Stimulated activated CD8-positive, alpha-beta memory T cell treated with anti-CD3 and anti-CD28 coated beads, Interleukin-15, amount 100 ng/mL, for 1 hour (primary cell): ENCODE data around the gene NCBP2.
A peak's percentile ranks its signal among the peaks of the same experiment; 100 is the strongest.

ENCODE experiments used
- DNase-seq: peaks from one replicate; pipeline ENCODE4 v3.0.0-alpha.2; 2020; ENCODE audit warnings: low read depth

Gene NCBP2

DNA sequence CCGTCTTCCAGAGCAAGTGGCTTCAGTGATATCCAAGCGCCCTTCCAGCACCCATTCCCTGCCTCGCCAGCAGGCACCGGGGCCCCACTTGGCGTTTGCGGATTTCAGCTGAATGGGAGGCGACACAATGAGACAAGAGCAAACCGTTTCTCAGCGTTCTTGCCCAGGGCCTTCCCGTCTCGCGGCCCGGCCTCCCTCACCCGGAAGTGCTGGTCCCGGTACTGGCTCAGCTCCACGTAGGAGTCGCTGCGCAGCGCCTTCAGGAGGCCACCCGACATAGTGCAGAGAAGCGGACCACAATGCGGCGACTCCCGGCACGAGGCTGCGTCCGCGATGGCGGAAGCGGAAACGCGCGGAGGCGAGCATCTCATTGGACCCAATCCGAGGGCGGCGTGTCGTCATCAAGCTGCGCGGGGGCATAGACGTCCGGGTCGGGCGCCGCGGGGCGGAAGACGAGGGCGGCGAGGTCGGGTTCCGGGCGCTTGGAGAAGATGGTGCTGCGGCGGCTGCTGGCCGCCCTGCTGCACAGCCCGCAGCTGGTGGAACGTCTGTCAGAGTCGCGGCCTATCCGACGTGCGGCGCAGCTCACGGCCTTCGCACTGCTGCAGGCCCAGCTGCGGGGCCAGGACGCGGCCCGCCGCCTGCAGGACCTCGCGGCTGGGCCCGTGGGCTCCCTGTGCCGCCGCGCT lies at the start of gene NCBP2:
NCBP2 (minus strand) TSS at position 303 of the 689 bp plus-strand sequence; CDS start at position 278, 25 bp downstream.
- peak; percentile 100 for DNase-seq

DNA sequence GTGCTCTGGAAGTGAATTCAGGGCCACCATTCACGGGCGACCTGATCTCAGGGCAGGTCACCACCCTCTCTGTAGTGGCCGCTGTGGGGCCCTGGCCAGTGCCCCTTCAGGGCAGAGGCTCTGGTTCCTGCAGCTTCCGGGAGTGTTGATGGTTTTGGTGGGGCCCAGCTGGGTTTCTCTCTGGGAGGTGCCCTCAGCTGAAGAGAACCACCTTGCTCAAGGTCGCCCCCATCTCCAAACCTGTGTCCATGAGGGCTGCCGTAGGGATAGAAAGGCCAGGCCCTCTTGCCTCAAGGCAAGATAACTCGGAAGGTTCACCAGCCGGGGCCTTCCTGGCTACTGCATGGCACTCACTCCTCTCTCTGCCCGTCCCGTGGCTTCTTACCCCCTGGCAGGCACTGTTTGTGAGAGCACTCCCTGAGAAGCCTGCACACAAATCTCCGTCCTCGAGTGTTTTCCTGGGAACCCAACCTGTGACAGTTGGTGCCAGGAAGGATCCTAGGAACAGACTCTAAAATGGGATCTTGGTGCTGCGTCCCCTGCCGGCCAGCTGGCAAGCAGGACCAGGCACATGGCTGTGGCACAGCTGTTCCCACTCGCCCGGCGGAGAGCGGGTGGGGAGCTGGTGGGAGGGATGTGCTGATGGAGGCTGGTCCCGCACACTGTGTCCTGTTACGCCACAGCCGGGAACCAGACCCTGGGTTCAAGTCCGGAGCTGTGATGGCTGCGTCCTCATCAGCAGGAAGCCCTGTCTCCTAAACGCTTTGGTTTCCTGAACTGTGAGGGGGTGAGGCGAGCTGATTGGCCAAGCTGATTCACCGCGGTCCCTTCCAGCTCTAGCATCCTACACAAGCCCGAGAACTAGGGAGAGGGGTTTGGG lies 49.5 kb upstream of the NCBP2 start:
- no peak for DNase-seq

DNA sequence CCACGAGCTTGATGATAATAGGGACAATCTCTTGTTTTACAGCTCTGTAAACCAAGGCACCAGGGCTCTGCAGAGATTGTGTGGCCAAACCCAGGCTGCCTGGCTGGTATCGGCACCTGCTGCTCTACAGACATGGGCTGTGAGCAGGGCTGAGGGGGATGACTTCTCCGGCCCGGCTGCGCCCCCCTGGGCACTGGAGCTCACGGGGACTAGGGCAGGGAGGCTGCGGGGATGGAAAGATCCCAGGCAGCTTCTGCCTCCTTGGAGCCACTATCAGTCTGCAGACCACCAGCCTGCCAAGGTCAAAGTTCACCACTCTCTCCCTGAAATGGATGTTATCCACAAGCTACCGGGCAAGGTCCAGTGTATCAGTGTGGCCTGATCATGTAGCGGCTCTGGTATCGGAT lies 48.3 kb upstream of the NCBP2 start:
- no peak for DNase-seq

DNA sequence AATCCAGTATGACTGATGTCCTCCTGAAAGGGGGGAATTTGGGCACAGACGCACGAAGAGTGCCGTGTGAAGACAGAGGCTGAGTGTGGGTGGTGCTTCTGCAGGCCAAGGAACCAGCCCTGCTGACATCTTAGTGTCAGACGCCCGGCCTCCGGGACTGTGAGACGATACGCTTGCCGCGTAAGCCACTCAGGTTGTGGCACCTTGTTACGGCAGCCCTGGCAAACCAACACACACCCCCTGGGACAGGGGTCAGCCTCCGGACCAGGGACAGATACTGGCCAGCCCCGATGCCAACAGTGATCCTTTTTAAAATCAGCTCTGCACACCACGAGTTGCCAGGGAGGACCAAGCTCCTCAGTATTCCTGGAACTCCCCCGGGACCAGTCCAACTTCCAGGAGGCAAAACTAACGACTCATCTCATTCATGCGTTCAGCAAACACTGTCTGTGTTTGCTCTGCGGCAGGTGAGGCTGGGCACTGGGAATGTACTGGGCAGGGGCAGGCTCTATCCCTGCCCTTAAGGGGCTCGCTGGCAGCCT lies 47.5 kb upstream of the NCBP2 start:
- DNase-seq, result no peak

DNA sequence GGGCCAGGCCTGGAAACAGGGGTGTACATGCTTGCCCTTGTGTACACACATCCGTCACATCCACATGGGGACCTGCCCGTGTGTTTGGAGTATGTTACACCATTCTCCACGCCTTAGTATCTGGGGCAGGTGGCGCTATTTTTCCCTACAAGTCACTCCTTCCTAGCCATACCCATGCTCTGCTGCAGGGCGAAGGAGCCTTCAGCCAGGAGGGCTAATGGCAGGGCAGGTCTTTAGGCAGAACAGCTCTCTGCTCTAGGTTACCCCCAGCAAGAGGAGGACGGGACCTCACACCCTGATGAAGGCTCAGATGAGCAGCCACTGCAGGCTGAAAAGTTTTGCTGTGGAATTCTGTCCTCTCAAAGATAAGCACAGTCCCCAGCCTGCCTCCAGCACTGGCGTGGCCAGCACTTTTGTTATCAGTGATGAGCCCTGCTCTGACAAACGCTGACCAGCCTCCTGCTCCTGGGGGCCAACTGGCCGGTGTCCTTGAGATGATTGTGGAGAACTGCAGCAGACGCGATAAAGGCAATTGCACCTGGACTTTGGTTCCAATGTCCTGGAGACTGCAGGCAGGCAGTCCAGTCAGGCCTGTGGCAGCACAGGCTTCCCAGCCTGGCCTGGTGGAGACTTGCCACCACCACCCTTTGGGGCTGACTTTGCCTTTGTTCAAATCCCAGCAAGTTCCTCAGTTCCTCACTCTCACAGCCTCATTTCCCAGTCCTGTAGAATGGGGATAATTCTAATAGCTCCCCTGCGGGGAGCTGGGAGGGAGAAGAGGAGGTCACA lies 46.1 kb upstream of the NCBP2 start:
- DNase-seq, result no peak

DNA sequence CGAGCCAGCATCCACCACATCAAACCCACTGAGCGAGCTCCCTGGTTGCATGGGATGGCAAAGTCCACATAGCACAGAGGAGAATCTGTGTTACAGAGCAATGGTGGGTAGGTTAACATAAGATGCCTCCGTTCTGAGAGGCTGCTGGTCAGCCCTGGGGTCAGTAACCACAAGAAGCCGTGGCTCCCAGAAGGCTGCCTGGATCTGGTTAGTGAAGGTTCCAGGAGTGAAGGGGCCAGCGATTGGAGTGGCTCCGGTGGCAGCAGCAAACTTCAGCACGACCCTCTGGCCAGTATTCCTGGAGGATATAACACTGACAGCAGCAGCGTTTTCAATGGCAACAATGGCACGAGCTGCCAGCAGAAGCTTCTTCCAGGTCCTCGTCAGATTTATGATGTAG lies 44.7 kb upstream of the NCBP2 start:
- DNase-seq, result no peak

DNA sequence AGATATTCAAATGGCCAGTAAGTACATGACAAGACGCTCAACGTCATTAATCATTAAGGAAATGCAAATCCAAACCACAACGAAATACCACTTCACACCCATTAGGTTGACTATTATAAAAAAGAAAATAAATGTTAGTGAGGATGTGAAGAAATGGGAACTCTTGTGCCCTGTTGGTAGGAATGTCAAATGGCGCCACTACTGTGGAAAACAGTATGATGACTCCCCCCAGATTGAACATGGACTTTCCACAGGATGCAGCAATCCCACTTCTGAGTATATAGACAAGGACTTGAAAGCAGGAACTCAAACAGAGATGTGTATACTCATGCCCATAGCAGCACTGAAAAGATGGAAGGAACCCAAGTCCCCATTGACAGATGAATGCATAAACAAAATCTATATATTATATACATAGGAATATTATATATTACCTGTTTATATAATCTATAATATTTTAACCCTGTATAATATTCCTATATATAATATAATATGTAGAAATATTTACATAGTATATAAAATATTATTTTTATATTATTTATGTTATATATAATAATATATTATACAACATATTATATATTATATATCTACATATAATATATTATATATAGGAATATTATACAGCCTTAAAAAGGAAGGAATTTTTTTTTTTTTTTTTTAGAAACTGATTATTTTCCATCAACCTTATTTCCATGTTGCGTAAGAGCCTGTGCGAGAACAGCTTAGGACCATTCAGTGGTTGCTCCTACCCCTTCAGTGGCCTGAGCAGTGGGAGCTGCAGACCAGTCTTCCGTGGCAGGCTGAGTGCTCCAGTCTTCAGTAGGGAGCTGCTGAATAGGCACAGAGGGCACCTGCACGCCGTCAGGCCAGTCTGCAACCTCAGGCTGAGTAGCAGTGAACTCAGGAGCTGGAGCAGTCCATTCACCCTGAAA lies 43.9 kb upstream of the NCBP2 start:
- DNase-seq, result no peak

DNA sequence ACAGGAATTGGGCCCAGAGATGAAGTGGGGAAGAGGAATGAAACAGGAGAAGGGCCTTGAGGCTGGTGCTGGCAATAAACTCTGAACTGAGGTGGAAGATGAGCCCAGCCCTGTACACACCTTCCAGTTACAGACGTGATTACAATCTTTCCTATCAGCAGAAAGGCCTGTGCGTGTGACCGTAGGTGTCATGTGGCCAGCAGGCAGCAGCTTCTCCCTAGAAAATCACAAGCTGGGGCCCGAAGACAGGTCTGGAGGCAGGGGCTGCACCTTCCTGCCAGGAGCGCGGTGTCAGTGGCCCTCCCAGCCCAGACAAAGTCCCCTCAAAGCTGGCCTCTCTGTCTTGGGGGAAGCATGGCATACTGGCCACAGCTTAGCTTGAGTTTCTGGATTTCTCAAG lies 43.0 kb upstream of the NCBP2 start:
- DNase-seq, result no peak

DNA sequence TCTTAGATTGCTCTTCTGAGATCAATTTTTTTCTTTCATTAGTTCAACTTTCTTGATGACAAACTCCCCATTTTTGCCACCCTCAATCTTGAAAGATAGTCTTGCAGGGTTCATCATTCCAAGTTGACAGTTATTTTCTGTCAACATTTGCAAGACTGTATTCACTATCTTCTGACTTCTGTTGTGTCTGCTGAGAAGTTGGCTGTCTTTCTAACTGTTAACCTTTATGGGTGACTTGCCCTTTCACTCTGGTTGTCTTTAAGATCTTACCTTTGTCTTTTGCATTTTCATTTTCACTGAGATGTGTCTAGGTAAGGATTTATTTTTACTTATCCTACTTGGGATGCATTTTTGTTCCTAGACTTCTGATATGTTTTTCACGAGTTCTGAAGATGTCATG lies 40.9 kb upstream of the NCBP2 start:
- DNase-seq, result no peak

DNA sequence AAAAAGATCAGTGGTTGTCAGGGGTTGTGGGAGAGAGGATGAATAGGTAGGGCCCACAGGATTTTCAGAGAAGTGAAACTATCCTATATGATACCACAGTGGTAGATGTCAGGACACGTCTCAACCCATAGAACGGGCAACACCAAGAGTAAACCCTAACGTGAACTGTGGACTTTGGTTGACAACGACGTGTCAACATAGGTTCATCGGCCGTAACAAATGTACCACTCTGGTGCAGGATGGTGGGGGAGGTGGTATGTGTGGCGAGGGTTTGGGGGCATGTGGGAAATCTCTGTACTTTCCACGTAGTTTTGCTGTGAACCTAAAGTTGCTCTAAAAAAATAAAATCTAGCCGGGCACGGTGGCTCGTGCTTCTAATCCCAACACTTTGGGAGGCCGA lies 39.3 kb upstream of the NCBP2 start:
- DNase-seq, result no peak

DNA sequence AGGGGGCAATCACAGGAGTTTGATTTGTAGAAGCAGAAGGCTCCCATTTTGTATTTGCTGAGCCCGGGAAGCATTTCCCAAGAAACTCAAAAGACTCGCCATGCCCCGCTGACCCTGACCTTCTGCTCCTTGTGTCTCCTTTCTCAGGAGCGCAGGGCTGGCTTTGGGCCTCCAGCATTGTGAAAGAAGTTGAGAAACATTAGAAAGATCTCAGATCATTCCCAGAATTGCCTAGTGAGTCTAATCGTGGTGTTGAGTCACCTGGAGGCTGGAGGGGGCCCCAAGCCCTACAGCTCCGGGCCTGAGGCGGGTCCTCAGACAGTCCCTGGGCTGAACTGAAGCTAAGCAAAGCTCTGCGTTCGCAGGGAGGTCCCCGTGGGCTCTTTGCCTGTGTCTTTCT lies 37.2 kb upstream of the NCBP2 start:
- DNase-seq, result no peak

DNA sequence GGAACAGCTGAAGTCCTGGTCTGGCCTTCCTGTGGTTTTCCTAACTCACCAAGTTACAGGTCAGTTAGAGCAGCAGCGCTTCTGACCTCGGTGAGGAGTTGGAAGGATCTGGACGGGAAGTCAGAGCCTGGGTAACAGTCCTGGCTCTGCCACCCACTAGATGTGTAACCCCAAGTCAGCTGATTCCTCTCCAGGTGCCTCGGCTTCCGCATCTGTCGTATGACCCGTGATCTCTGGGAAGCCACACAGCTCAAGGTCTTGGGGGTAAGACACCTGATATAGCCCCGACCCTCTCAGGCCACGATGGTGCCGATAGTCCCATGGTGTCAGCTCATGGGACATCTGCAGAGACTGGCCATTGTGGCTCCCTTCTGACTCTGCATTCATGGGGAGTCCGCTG lies 34.6 kb upstream of the NCBP2 start:
- no peak for DNase-seq

DNA sequence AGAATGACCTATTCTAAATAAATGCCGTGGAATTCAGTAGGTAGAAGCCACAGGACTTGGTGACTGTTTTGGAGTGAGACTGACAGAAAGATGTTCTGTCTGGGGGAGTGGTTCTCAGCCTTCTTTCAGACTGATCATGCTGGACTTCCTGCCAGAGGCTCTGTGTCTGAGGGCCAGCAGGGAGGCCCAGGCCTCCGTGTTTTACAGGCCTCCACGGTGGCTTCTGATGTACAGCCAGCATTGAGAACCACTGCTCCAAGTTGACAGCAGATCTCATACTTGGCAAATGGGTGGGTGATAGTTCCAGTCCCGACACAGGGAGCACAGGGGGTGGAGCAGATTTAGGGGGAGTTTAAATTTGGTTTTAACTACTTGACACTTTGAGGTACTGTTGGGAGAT lies 33.0 kb upstream of the NCBP2 start:
- DNase-seq, result no peak

DNA sequence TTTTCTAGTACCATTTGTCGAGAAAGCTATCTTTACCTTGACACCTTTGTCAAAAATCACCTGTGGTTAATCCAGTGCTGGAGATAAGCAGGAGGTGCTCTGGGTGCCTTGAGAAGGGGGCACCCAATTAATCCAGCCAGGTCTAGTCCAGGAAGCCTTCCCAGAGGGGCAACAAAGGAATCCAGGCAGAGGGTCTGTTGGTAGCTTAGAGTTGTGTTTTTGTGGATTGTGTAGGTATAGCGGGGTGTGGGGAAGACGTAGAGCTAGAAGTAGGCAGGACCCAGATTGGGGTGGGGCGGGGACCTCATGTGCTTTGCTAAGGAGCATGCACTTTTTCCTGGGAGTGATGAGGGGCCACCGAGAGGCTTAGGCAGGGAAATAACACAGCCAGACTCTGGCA lies 32.3 kb upstream of the NCBP2 start:
- DNase-seq, result no peak

DNA sequence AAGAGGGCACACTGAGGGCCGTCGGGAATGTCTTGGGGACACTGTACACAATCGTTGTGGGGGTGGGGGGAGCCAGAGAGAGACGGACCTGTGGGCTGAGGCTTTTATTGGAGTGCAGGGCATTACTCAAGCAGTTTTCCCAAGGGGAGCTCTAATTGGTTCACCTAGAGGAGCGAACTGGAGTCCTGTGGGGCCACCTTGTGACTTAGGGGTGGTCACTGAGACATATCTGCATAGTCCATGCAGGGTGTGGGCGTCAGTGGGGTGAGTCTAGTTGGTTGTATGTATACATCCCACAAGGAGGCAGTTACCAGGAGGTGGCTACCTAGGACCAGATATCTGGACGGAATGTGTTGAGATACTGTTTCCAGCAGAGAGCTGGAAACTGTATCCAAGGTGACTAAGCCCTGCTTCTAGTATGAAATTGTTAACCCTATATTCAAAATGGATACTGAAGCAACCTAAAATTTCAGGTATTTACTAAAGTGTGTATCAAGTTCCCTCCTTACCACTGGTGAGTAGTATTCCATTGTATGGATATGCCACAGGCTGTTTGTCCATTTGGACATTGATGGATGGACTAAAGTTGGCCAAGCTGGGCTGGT lies 28.9 kb upstream of the NCBP2 start:
- no peak for DNase-seq

DNA sequence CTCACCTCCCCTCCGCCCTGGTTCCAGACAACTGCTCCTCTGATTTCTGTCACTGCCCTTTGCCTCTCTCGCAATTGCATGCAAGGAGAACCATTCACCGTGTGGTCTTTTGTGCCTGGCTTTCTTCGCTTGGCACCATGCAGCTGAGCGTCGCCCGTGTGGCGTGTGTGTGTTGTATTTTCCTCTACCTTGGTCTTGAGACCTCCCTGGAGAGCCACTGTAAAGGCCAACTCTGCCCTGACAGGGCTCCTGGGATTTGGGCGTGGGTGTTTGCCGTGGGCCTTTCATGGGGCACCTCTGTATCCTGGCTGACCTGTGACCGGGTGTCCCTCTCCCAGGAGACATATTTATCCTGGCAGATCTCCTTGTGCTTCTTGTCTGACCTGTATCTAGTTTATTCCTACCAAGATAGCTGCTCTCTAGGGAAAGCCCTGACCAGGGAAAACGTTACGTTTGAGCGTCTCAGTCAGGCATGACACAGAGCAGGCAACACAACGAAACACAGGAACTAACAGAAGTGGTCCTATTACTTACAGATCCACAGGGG lies 28.3 kb upstream of the NCBP2 start:
- DNase-seq, result no peak

DNA sequence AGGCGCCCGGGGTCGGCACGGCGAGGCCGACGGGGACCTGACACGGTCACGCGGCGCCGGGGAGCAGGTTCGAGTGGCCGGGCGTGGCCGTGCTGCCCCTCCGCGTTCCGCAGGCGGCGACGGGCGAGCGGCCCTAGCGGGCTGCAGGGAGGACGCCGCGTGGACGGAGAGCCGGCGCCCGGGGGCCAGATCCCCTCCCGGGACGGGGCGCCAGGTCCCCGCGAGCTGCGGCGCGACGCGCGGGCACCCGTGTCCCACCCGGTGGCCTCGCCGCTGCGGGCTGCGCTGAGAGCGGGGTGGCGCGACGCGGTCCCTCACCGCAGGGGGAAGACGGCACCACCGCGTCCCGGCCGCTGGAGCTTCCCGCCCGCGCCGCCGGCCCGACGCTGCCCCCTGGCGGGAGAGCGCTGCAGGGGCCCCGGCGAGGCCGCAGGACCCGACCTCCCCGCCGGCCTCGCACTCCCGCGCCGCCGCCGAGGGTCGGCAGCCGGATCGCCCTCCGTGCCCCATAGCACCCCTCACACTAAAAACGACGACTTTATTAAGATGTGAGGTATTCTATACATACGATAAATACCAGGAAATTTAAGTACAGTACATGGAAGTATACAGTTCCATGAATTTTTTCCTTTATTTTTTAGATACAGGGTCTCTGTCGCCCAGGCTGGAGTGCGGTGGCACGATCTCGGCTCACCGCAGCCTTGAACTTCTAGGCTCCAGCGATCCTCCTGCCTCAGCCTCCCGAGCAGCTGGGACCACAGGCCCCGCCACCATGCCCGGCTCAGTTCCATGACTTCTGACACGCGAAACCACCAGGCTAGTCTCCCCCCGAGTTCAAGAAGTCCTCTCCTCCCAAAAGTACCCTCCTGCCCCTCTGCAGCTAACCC lies 27.6 kb upstream of the NCBP2 start:
- peak; percentile 25 for DNase-seq

DNA sequence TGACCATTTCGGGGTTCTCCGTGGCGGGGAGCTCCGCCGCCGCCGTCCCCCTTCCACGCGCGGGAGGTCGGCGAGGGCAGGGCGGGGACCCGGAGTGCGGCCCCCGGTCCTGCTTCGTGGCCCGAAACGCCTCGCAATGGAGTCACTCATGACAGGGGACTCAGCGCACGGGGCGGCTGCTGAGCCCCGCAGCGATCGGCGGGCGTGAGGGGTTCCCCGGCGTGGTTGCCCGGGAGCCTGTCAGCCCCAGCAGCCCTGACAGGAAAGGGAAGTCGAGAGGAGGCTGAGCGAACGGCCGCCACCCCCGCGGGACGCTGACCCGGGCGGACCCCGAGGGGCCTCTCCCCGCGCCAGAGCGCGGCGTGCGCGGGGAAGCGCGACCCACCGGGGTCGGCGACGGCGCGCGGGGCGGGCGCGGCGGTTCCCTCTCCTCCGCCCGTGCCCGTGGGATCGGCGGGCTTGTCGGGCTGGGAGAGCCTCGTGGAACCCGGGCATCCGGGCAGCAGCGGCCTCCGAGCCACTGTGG lies 26.9 kb upstream of the NCBP2 start:
- no peak for DNase-seq
